HG02623 (cell line): ENCODE measurements around the gene TRMO.
"Not testable (repeated sequence)": the region's sequence is repeated elsewhere in the genome, so short reads cannot be mapped to it uniquely, and the experiment has no call there.

ENCODE experiments used
- ATAC-seq: cut with Tn5 transposase; IDR thresholded peaks from one replicate; pipeline ENCODE4 v1.9.1; 2021; ENCODE audit warnings: moderate library complexity; ENCODE audit not compliant: unreplicated experiment

TRMO gene, protein sequence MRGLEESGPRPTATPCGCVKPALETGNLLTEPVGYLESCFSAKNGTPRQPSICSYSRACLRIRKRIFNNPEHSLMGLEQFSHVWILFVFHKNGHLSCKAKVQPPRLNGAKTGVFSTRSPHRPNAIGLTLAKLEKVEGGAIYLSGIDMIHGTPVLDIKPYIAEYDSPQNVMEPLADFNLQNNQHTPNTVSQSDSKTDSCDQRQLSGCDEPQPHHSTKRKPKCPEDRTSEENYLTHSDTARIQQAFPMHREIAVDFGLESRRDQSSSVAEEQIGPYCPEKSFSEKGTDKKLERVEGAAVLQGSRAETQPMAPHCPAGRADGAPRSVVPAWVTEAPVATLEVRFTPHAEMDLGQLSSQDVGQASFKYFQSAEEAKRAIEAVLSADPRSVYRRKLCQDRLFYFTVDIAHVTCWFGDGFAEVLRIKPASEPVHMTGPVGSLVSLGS

DNA sequence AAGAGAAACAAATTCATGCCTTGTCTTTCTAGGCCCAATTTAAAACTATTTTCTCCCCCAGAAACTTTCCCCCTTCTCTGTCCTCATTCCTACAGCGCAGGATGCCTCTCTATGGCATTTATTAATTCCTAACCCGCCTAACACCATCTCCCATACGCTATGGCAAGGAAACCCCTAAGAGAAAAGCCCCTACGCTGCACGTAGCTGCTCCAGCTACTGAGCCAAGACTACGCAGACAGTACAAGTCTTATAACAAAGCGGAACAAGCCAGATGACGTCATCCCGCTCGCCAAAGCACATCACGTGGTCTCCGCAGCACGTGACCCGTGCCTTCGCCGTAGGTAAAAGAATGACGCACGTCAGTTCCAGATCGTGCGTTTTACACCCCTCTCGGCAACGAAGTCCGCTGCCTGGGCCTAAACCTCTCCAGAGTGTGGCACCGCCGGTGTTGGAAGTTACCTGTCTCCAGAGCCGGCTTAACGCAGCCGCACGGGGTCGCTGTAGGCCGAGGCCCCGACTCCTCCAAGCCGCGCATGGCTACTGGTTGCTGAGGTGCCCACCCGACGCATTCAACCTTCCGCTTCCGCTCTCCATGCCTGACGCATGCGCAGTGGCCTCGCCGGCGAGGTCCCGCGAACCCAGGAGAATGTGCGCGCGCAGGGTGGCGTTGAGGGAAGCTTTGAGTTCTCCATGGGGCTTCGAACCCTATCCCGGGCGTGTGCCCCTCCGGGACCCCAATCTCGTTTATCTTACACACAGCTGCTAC lies at the start of gene TRMO:
Gene TRMO (minus strand): TSS at position 542 of the 766 bp plus-strand sequence. CDS start 7 bp downstream, at position 535.
- peak; percentile 80 for ATAC-seq

DNA sequence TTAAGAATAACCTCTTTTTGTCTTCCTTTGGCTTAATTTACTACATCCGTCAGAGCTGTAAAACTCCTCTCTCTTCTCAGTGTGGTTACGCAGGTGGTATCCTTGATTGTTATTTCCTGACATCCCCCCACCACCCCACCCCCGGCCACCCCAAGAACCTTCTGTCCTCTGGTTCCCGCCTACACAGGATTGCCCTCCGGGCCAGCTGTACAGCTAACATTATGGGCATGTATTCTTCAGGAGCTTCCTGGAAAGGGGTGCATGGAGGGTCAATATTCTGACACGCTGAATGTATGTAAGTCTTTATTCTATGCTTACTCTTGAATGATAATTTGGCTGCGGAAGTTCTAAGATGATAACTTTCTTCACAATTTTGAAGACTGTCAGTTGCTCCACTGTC lies 47.9 kb upstream of the TRMO start:
- no peak for ATAC-seq

DNA sequence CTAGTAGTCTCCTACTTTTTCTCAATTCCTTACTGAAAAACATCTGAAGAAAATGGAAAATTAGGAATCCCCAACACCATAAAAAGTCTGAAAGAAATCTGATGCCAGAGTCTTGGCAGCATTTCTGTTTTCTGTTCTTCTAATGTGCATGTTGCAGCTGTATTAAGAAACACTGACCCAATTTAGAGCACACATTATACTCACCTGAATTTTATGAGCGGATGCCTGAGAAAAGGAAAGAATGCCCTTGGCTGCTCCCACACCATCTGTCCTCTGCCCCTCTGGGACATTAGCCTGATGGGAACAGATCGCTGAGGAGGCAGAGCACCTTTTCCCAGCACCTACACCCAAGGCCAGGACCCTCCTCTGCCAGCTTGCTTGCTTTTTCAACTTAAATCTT lies 46.7 kb upstream of the TRMO start:
- no peak for ATAC-seq

DNA sequence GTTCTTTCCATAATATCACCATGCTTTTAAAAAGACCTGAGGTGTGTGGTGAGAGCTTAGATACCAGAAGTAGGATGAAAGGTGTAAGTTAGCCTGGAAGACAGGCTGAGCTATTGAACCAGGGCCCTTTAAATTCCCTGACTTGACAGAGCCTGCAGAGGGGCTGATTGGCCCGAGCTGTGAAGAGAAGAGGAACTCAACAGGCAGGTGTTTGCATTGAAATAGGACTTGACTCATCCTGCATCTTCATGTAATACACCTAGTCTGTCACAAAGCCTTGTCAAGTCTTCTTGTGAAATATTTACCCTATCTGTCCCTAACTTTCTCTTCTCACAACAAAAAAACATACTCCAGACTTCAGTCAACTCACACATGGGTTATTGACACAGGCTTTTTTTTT lies 44.2 kb upstream of the TRMO start:
- no peak for ATAC-seq

DNA sequence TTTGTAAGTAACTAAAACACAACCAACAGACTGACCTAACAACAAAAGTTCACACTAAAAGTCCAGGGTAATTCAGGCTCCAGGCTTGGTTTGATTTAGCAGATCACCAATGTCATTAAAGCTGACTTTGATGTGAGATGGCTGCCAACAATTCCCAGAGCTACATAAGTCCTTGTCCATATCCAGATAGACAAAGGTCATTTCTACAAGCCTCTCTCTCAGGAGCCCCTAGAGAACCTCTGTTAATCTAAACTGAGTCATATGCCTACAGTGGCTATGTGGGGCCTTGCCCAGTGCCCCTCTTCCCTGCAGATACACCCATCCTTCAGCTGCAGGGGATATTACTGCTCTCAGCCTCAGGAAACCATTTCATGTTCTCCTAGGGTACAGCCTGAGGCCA lies 42.6 kb upstream of the TRMO start:
- ATAC-seq, result no peak

DNA sequence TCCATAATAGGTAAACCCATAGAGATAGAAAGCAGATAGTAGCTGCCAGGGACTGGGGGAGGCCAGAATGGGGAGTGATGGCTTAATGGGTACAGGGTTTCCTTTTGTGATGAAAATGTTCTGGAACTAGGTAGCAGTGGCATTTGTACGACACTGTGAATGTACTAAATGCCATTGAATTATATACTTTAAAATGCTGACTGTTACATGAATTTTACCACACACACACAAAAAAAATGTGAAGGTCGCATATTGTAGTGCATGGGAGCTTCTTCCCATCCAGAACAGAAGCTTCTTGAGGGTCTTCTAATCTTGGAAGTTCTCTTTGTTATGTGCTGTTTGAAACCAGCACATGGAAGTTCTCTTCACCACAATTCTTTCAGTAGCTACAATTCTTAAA lies 40.9 kb upstream of the TRMO start:
- ATAC-seq, result no peak

DNA sequence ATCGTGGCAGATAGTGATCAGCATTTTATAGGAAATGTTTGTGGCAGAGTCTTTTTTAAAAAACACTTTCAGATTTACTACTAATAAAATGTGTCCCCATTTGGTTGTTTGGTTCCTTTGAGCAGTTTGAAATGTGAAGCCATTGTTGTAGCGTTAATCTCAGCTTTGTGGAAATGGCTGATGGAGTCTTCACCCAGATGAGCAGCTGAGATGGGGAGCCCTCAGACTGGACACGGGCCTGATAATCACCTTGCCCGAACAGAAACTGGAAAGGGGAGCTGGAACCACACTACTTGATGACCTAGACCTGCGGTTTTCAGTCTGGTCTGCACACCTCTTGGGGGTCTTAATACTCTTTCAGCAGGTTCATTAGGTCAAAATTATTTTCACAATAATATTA lies 40.3 kb upstream of the TRMO start:
- no peak for ATAC-seq

DNA sequence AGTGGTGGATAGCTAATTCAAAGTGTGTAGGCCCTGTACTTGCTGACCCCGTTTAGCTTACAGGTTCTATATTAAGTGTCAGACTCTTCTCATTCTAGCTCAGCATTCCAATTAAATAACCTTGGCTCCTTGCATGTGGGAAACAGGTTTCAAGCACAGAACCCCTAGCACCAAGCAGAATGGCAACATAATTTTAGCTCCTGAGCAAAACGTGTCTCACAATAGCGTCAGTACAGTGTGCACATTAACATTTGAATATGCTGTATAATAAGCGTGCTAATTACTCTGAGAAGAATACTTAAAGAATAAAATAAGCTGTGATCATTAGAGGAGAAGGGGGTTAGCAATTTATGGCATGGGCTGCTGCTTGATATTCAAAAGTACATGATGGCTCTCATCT lies 39.8 kb upstream of the TRMO start:
- no peak for ATAC-seq

DNA sequence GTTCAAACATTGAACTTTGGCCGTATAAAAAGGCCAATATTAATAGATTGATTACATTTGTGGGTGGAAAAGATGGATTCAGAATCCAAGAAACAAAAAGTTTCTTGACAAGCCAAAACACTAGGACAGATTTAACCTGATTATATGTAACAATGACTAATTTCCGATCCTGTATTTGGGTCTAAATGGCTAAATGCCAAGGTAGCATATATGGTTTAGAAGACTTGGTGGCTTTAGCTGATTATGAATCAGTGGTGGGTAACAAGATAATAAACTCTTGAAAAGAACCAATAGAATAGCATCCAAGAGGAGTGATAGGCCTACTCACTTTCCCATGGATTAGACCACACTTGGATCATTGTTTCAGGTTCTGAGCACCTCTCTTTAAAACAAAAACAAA lies 39.1 kb upstream of the TRMO start:
- ATAC-seq, result no peak

DNA sequence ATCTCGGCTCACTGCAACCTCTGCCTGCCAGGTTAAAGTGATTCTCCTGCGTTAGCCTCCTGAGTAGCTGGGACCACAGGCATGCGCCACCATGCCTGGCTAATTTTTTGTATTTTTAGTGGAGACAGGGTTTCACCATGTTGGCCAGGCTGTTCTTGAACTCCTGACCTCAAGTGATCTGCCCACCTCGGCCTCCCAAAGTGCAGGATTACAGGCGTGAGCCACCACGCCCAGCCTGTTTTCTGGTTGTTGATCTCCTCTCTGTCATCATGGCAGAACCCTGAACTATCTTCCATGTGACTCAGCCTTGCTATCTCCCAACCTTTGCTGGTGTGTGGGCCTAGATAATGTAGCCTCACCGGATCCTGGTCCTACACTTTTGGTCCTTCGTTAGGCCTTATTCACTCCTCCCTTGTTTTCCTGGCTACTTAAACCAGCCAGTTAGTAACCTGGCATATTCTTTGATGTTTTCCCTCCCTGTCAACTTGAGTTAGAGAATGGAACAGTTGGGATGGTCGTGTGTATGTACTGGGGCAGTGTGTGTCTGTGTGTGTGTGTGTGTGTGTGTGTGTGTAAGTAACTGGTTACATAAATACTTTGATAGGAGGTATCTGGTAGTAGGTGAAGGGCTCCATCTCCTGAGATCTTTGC lies 38.5 kb upstream of the TRMO start:
- not testable (repeated sequence) for ATAC-seq

DNA sequence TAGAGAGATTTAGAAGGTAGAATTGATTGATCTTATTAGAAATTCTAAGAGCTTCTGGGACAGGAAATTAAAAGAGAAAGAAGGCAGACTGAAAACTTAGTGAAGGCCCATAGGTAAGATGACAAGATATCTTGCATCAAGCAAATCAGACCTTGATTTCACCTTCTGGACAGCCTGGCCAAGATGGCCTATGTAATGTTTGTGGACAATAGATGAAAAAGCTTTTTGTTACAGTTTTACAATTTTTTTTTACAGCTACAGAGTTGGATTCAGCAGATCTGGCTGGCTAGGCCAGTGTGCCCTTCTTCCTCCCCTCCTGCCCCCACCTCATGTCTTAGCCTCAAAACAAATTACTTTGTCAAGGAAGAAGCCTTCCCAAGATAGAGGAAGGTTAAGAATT lies 37.3 kb upstream of the TRMO start:
- ATAC-seq, result no peak

DNA sequence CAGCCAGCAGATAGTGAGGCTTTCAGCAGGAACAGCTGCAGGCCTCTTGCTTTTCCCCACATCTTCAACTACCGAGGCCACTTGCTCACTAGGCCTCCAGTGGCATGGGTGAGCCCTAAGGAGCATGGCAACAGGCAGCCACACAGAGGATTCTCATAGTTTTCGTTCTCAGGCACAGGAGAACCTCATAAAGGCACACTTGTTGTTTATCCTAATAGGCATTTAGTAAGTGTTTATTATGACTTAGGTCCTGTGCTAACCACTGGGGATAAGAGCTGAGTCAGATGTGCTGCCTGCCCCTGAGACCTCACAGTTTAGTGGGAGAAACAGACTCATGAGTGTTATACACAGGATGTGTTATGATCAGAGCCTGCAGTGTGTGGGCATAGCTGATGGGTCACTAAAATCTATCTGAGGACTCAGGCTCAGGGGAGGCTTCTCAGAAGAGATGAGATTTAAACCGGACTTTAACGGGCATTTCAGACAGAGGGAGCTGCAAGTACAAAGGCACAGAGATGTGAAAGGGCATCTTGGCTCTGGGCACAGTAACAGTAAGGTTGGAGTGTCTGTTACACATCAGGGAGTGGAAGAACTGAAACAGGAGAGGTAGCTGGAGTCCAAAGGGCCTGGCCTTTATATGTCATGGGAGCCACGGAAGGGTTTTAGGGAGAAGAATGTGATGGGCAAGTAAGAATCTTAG lies 36.7 kb upstream of the TRMO start:
- no peak for ATAC-seq

DNA sequence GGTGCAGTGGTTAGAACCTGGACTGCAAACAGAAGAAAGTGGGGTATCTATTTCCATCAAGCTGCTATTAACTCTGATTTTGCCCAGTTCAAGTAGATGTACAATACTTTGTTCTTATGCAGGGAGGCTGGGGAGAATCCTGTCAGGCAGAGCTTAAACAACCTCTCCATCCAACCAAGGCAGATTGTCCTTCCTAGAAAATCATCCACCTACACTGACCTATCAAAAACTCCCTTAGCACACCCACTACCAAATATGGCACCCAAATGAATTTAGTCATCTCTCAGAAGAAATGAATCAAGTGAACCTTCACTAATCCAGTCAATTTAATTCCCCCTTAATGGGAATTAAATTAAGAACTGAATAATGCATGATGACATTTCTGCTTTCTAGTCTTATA lies 34.0 kb upstream of the TRMO start:
- ATAC-seq, result no peak

DNA sequence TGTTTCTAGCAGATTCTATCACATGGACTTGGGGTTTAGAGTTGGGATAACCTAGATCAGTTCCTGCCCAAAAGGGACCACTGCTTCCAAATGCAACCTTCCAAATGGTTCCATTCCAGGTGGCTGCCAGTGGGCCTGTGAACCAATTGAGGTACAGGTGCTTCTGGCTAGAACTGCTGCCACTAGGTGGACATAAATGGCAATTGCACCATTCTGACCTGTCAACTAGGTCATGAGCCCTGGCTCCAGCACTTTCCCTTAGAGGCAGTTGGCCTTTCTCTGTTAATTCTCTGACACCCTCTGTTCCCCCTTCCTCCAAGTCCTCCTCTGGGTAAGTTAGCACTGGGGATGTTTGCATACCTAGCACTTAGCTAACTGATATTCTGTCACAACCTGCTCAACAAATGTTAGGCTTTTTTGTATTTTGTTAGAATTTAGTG lies 32.3 kb upstream of the TRMO start:
- ATAC-seq, result peak; percentile 67

DNA sequence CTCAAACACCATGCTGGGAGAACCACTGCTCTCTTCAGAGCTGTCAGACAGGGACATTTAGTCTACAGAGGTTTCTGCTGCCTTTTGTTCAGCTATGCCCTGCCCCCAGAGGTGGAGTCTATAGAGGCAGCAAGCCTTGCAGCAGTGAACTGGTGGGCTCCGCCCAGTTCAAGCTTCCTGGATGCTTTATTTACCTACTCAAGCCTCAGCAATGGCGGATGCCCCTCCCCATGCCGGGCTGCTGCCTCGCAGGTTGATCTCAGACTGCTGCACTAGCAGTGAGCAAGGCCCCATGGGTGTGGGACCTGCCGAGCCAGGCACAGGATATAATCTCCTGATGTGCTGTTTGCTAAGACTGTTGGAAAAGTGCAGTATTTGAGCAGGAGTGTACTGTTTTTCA lies 28.6 kb upstream of the TRMO start:
- not testable (repeated sequence) for ATAC-seq

DNA sequence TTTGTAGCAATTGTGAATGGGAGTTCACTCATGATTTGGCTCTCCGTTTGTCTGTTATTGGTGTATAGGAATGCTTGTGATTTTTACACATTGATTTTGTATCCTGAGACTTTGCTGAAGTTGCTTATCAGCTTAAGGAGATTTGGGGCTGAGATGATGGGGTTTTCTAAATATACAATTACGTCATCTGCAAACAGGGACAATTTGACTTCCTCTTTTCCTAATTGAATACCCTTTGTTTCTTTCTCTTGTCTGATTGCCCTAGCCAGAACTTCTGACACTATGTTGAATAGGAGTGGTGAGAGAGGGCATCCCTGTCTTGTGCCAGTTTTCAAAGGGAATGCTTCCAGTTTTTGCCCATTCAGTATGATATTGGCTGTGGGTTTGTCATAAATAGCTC lies 24.8 kb upstream of the TRMO start:
- ATAC-seq, result not testable (repeated sequence)

DNA sequence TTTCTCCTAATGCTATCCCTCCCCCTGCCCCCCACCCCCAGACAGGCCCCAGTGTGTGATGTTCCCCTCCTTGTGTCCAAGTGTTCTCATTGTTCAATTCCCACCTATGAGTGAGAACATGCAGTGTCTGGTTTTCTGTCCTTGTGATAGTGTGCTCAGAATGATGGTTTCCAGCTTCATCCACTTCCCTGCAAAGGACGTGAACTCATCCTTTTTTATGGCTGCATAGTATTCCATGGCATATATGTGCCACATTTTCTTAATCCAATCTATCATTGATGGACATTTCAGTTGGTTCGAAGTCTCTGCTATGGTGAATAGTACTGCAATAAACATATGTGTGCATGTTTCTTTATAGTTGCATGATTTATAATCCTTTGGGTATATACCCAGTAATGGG lies 23.2 kb upstream of the TRMO start:
- ATAC-seq, result not testable (repeated sequence)

DNA sequence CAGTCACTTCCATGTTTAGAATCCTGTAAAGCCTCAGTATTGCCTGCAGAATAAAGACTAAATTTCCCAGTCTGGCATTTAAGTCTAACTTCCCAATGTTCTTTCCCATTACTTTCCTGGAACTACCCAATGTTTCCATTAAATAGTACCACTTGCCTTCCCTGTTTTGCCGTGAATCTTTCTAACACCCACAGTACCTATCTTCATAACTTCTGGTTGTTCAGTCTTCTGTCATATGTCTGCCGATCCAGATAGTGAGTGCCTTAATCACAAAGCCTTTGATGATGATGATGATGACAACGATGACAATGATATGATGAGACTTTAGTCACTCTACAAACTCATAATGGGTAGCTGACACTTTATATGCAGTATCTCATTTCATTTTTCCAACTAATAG lies 22.3 kb upstream of the TRMO start:
- ATAC-seq, result no peak

DNA sequence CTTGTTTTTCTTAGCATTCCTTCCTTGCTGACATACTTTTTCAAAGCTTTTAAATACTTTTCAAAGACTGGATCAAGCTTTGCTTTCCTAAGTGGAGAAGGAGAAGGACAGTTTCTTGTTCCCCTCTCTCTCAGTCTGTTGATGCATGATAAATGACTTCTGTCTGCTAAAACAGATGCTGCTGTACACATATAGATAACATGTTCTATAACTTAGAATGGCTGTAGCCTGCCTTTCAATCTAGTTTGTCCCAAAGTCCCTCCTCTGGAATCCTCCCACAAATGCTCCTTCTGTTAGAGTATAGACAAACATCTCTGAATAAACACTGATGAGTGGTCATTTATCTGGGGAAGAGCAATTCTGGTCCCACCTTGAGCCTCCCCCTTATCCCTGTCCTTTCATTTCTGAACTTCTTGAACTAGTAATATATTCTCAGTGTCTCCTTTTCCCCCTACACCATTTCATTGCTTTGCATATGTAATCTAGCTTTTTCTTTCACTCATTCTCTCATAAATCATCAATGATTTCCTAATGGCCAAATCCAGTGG lies 21.1 kb upstream of the TRMO start:
- no peak for ATAC-seq

DNA sequence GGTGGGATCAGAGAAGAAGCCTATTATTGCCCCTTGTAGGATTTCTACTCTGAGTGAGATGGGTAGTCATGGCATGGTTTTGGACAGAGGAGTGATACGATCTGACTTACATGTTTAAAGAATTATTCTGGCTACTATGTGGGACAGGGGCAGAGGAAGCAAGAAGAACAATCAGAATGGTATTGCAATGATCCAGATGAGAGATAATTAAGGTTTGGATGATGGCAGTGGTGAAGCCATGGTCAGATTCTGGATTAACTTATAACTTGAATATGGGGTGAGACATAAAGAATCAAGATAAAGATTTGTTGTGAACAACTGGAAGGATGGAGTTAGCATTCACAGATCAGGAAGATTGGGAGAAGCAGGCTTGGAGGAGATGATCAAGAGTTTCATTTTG lies 19.0 kb upstream of the TRMO start:
- no peak for ATAC-seq

DNA sequence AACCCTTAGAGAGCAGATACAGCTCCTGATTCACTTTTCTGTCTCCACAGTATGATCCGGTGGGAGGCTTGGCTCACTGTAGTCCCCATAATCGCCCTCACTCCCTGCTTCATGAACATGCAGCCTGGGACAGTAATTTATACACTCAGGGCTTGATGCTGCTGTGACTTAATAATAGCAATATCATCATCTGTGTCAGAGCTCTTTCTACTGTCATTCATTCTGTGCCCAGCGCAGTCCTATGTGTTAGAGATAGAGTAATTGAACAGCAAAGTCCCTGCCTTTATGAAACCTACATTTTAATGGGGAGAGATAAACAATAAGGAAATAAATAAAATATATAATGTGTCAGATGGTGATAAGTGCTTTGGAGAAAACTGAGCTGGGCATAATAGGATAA lies 18.4 kb upstream of the TRMO start:
- ATAC-seq, result no peak
